NCI-H128 (cell line): ENCODE data around the gene ZNF239.
"Not testable (repeated sequence)": the region's sequence is repeated elsewhere in the genome, so short reads cannot be mapped to it uniquely, and the experiment has no call there.

ENCODE experiments used
- DNase-seq: peaks from one replicate; lab custom pipeline; 2025; ENCODE audit not compliant: unreplicated experiment; lab: John Stamatoyannopoulos, UW

The ZNF239 gene

GRCh38 chr10:43584051-43584450 is 9.6 kb upstream of the ZNF239 start:
- DNase-seq: no peak

DNA sequence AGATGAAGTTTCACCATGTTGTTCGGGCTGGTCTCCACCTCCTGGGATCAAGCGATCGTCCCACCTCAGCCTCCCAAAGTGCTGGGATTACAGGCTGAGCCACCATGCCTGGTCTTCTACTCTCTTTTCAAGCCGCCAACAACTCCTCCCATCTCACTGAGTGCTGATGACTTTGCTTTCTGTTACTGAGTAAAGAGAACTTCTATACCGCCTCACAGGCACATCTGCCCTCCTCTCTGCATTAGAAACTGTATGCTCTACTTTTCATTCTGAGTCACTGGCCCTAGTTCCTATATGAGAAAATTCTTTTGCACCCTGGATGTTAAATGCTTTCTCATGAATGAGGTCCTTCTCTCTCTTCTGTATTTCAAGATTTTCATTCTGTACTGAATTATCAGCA is 2.2 kb upstream of the ZNF239 start:
- DNase-seq: no peak

- no peak for DNase-seq
Observed at GRCh38 chr10:43576062-43576461, 1.6 kb upstream of the ZNF239 start.

DNA sequence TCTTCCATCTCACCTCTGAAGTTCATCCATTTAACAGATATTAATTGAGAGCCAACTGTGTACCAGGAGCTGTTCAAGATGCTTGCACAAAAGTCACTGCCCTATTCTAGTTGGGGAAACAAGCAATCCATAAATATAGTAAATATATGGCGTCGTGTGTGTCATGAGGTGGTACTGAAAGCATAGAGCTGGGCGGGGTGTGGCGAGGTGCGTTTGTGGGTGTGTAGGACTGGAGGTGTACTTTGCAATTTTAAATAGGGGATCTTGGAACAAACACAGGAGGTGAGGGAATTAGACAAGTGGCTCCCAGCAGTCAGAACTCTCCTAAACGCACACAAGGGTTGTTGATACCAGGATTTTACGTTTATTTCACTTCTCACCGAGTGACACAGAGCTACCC is 490 bp upstream of the ZNF239 start:
- no peak for DNase-seq

DNA sequence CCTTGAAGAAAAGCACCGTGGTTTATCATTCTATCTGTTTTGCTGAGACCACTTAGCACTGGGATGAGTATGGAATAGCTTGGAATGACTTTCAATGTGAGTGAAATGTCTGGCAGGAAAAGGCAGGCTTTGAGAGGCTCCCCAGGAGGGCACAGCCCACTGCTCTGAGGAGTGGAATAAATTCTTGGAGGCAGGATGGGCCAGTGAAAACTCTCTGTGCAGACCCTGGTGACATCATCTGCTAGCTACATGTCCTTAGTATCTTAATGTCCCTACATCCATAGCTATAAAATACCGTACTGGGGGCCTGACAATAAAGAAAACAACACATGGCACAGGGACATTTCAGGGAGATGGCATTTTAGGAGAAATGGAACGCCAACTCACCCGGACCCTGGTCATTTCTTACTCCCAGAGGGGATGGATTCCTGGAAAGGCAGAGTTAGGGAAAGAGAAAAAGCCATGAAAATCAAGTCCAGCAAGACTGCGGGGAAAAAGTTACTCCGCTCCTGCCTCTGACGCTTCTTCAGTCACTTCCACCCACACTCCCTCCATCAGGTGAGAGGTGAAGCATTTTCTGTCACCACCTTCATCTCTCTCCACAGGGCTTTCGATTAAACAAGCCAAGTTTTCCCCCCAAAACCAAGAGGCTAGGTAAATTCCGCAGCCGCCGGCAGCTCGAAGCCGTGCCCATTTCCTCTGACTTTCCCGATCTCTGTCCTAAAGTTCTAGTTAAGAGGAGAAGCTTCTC is 991 bp downstream of the ZNF239 start:
- DNase-seq: no peak

DNA sequence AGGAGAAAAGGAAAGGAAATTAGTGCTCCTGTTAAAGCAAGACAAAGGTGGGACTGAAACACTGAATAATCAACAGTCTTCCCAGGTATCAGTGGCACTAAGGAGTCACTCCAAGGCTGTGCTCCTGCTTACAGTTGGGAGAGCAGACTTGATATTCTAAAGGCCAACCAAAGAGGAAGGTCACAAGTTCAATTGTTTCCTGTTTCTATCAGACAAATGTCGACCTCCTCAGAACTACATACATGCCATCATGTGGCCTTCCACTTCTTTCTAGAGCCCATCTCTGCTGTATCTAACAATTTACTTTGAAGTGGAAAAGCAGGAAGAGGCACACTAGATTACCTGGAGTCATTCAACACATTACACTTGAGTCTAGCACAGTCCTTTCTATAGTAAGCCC is 3.4 kb downstream of the ZNF239 start:
- no peak for DNase-seq

- DNase-seq: no peak
Observed at GRCh38 chr10:43569681-43570080, 4.7 kb downstream of the ZNF239 start.

DNA sequence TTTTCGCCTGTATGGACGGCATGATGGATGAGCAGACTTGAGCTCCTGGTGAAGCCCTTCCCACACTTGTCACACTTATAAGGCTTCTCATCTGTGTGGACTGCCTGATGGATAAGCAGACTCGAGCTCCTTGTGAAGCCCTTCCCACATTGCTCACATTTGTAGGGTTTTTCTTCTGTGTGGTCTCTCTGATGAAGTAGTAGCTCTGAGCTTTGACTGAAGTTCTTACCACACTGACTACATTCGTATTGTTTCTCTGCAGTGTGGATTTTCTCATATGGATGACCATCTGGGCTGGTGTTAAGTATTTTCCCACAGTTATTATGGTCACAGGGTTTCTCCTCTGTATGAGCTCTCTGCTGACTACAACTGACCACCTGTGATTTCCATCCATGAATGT is 17.2 kb downstream of the ZNF239 start:
- no peak for DNase-seq

DNA sequence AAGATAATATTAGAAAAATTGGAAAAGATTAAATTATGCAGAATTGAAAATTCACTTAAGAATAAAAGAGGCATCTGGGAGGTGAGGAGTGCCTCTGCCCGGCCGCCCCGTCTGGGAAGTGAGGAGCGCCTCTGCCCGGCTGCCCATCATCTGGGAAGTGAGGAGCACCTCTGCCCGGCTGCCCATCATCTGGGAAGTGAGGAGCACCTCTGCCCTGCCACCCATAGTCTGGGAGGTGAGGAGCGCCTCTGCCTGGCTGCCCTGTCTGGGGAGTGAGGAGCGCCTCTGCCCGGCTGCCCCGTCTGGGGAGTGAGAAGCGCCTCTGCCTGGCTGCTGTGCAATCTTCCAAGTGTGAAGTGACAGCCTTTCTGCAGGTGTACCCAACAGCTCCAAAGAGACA is 30.7 kb downstream of the ZNF239 start:
- DNase-seq: not testable (repeated sequence)

- no peak for DNase-seq
Observed at GRCh38 chr10:43524434-43525247, 49.8 kb downstream of the ZNF239 start.
